Smooth muscle cell (in vitro differentiated cells): ENCODE data around the gene JAZF1. TPM values are rescaled to one million over a fixed set of nuclear protein-coding genes. Genes with fewer than 3 reads are reported as not detected.

ENCODE experiments used
- DNase-seq: peaks from one replicate; lab custom pipeline; 2025; ENCODE audit not compliant: unreplicated experiment; lab: John Stamatoyannopoulos, UW
- H2AFZ ChIP-seq: fragments of 200-600 bp; sonication (generic); 2 replicates; pipeline ENCODE4 v1.6.0; 2016; ENCODE audit warnings: antibody characterized with exemption, low read depth, mild to moderate bottlenecking
- H3F3A ChIP-seq: fragments of 200-600 bp; sonication (generic); 2 replicates; pipeline ENCODE4 v1.6.0; 2017; ENCODE audit warnings: antibody characterized with exemption, low read depth
- H3K27ac ChIP-seq: fragments of 200-600 bp; sonication (generic); 2 replicates; pipeline ENCODE4 v1.5.1; 2016; ENCODE audit warnings: low read depth, mild to moderate bottlenecking
- H3K27me3 ChIP-seq: fragments of 200-600 bp; sonication (generic); 2 replicates; pipeline ENCODE4 v1.6.1; 2016; ENCODE audit warnings: low read depth, mild to moderate bottlenecking
- H3K36me3 ChIP-seq: fragments of 200-600 bp; sonication (generic); 2 replicates; pipeline ENCODE4 v1.5.1; 2016; ENCODE audit warnings: low read depth
- H3K4me1 ChIP-seq: fragments of 200-600 bp; sonication (generic); 2 replicates; pipeline ENCODE4 v1.5.1; 2016; ENCODE audit warnings: low read depth
- H3K4me2 ChIP-seq: fragments of 200-600 bp; sonication (generic); 2 replicates; pipeline ENCODE4 v1.6.0; 2016; ENCODE audit warnings: mild to moderate bottlenecking
- H3K4me3 ChIP-seq: fragments of 200-600 bp; sonication (generic); 2 replicates; pipeline ENCODE4 v1.5.1; 2016; ENCODE audit warnings: mild to moderate bottlenecking
- H3K79me2 ChIP-seq: fragments of 200-600 bp; sonication (generic); 2 replicates; pipeline ENCODE4 v1.6.0; 2016; ENCODE audit warnings: low read depth, mild to moderate bottlenecking
- H3K9ac ChIP-seq: fragments of 200-600 bp; sonication (generic); 2 replicates; pipeline ENCODE4 v1.6.0; 2016; ENCODE audit warnings: low read depth
- H3K9me3 ChIP-seq: fragments of 200-600 bp; sonication (generic); replicated peaks from 2 replicates; pipeline ENCODE4 v1.5.1; 2016; ENCODE audit warnings: low read depth
- H4K20me1 ChIP-seq: fragments of 200-600 bp; sonication (generic); 2 replicates; pipeline ENCODE4 v1.6.0; 2016; ENCODE audit warnings: low read depth
- WGBS: methylation state at CpG from one replicate; pipeline ENCODE4 v1.1.7; 2016; ENCODE audit warnings: low lambda C conversion rate; 5-methylcytosine and 5-hydroxymethylcytosine counted together
- polyA plus RNA-seq: library from polyadenylated mRNA; unstranded; fragments of >200 nt; fragmentation: Nextera tagmentation; extraction: Ambion mirVana; gene quantifications from 2 replicates; pipeline ENCODE4 v1.2.1, GENCODE V29; 2016
- total RNA-seq: library from RNA; depleted of rRNA; stranded (reverse); fragments of >200 nt; gene quantifications from 2 replicates; pipeline ENCODE4 v1.2.3, GENCODE V29; 2014
- TF ChIP-seq, protein P1 (sequence below): fragments of 200-600 bp; sonication (generic); IDR thresholded peaks from 2 replicates; pipeline ENCODE4 v1.5.1; 2017; ENCODE audit warnings: borderline replicate concordance, mild to moderate bottlenecking, antibody characterized with exemption; ENCODE audit not compliant: insufficient read depth, poor library complexity, severe bottlenecking

JAZF1 gene
- total and polyA plus RNA-seq, 2 experiments from 2014 or later = 17.4 to 18.0 TPM

DNA sequence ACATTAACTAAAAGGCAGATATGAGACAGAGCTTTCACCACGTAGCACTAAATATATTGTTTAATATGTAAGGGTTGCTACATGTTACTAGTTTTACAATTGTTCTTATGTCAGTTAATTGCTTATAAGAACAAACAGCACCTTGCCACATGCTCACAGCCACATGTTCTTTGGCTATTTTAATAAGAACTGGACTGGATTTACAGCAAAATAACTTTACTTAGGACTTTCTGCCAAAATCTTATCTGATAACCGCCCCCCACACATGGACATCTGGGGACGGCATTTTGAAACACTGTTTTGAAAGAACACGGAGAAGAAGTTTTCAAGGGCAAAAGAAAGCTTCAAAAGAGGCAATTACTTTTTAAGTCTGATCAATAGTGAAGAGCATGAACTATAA, 45.3 kb downstream of the JAZF1 start:
- H3F3A ChIP-seq = peaks cover 23% of the 10 kb centered on the region
- no peaks in the 10 kb centered on the region for H3K27me3 ChIP-seq
- no peak overlapping the region for H3K27ac ChIP-seq
- TF ChIP-seq, protein P1, sequence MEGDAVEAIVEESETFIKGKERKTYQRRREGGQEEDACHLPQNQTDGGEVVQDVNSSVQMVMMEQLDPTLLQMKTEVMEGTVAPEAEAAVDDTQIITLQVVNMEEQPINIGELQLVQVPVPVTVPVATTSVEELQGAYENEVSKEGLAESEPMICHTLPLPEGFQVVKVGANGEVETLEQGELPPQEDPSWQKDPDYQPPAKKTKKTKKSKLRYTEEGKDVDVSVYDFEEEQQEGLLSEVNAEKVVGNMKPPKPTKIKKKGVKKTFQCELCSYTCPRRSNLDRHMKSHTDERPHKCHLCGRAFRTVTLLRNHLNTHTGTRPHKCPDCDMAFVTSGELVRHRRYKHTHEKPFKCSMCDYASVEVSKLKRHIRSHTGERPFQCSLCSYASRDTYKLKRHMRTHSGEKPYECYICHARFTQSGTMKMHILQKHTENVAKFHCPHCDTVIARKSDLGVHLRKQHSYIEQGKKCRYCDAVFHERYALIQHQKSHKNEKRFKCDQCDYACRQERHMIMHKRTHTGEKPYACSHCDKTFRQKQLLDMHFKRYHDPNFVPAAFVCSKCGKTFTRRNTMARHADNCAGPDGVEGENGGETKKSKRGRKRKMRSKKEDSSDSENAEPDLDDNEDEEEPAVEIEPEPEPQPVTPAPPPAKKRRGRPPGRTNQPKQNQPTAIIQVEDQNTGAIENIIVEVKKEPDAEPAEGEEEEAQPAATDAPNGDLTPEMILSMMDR = no peak
- peaks cover 8% of the 10 kb centered on the region for H3K4me1 ChIP-seq
- peaks cover 47% of the 10 kb centered on the region for H4K20me1 ChIP-seq
- no peak overlapping the region for H3K4me3 ChIP-seq
- H3K9me3 ChIP-seq = no peaks in the 10 kb centered on the region
- H3K9ac ChIP-seq = no peak overlapping the region
- no peaks in the 10 kb centered on the region for H3K36me3 ChIP-seq
- no peak overlapping the region for H2AFZ ChIP-seq
- H3K79me2 ChIP-seq = peaks cover 21% of the 10 kb centered on the region
- WGBS = 57% methylated on average over 4 of the region's 4 CpGs
- peak overlapping the region; percentile 41 for H3K4me2 ChIP-seq
- DNase-seq = no peak

DNA sequence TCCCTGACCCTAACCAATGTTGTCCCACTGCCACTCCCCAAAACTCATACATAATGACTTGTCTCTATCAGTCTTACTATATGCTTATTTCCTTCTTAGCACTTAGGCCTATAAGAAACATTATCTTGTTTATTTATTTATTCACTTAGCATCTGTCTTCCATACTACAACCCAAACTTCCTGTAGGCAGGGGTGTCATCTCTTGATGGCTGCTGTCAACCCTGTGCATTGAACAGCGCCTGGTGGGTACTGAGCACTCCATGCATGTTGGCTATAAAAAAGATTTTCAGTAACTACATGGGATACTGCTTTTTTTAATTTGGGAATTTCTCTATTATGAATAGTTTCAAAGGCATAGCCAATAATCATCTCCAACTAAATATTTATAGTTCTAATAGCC, 46.7 kb downstream of the JAZF1 start:
- Histone ChIP-seq H3K27me3 (no peaks in the 10 kb centered on the region), H3K9me3 (no peaks in the 10 kb centered on the region), H3K4me2 (peak overlapping the region; percentile 62), H3K4me1 (peaks cover 8% of the 10 kb centered on the region), H3K9ac (no peak overlapping the region), H3K36me3 (no peaks in the 10 kb centered on the region), H2AFZ (no peak overlapping the region), H4K20me1 (peaks cover 45% of the 10 kb centered on the region), H3K79me2 (peaks cover 21% of the 10 kb centered on the region), H3F3A (peaks cover 23% of the 10 kb centered on the region), H3K27ac (peak overlapping the region; percentile 71), H3K4me3 (no peak overlapping the region)
- TF ChIP-seq, protein P1 = no peak
- 97% methylated on average over 1 of the region's 1 CpG for WGBS
- DNase-seq = no peak

GRCh38 chr7:28132959-28133870, 47.4 kb downstream of the JAZF1 start:
- Histone ChIP-seq H3K9me3 (no peaks in the 10 kb centered on the region), H4K20me1 (peaks cover 45% of the 10 kb centered on the region), H2AFZ (no peak overlapping the region), H3K27me3 (no peaks in the 10 kb centered on the region), H3K4me1 (peaks cover 8% of the 10 kb centered on the region), H3K36me3 (no peaks in the 10 kb centered on the region), H3K9ac (no peak overlapping the region), H3K79me2 (peaks cover 20% of the 10 kb centered on the region), H3K4me3 (no peak overlapping the region), H3K27ac (peak overlapping the region; percentile 71), H3K4me2 (peak overlapping the region; percentile 62), H3F3A (peaks cover 23% of the 10 kb centered on the region)
- no peak for DNase-seq
- TF ChIP-seq, protein P1 = no peak
- 70% methylated on average over 1 of the region's 1 CpG for WGBS
